HCT116 (cell line): ENCODE data around the gene KLHL22. TPM values are rescaled to one million over a fixed set of nuclear protein-coding genes. Genes with fewer than 3 reads are reported as not detected.

Experiments used
- ATAC-seq: fragments of 200-7000 bp; cut with Tn5 transposase; 2 replicates; pipeline ENCODE4 v1.9.1; 2020; ENCODE audit warnings: mild to moderate bottlenecking, moderate library complexity
- BruUV-seq: library from RNA; stranded (reverse); fragments of 400-500 nt; replicated peaks from 2 replicates; lab custom pipeline; 2021; lab: Mats Ljungman, UMichigan
- CTCF ChIA-PET: fragments of 300-600 bp; sonication (Branson Sonifier 250); formaldehyde crosslinking; loops from one replicate; lab custom pipeline; 2021; ENCODE audit warnings: antibody characterized with exemption; lab: Charles Lee
- POLR2A ChIA-PET: fragments of 300-600, 350-600 bp; sonication (Branson Sonifier 250); formaldehyde crosslinking; loops from one replicate; lab custom pipeline; 2021; ENCODE audit warnings: antibody characterized with exemption; lab: Charles Lee
- RAD21 ChIA-PET, 2 experiments: fragments of 300-600 bp; sonication (Branson Sonifier 250); formaldehyde crosslinking; loops; one replicate each; lab custom pipeline; 2023; ENCODE audit warnings: low total read pairs in 2 of 2; ENCODE audit not compliant: uncharacterized antibody in 2 of 2, unreplicated experiment in 2 of 2, low non-redundant PET in 1 of 2; lab: Charles Lee
- DNase-seq: peaks from one replicate; pipeline ENCODE4 v3.0.0-alpha.2; 2010; ENCODE audit warnings: low read depth, low spot score
- H2AFZ ChIP-seq: fragments of 200-600 bp; shearing (Covaris generic), sonication (generic); 2 replicates; pipeline ENCODE4 v1.6.1; 2017; ENCODE audit warnings: low read depth, mixed run types, mixed read lengths, antibody characterized with exemption, low read length; ENCODE audit not compliant: poor library complexity, severe bottlenecking
- H3K27ac ChIP-seq: 2 replicates; pipeline ENCODE4 v1.5.1; 2012; ENCODE audit warnings: low read depth, low read length
- H3K27me3 ChIP-seq: fragments of 200-600 bp; sonication (generic); 2 replicates; pipeline ENCODE4 v1.6.1; 2016; ENCODE audit warnings: mixed run types, low read length, mixed read lengths; ENCODE audit not compliant: insufficient read depth
- H3K36me3 ChIP-seq, 2 experiments: fragments of 200-500 bp in 1 of 2; fragments of 200-600 bp in 1 of 2; sonication (Bioruptor generic) in 1 of 2; sonication (generic) in 1 of 2; 2 replicates each; pipeline versions ENCODE4 v1.5.1 to v1.6.1; 2014 to 2016; ENCODE audit warnings: low read length in 2 of 2, inconsistent platforms in 1 of 2, mixed read lengths in 1 of 2, mixed run types in 1 of 2; ENCODE audit not compliant: insufficient read depth in 2 of 2, control insufficient read depth in 1 of 2
- H3K4me1 ChIP-seq, 2 experiments: fragments of 200-600 bp in 1 of 2; sonication (generic) in 1 of 2; 2 replicates each; pipeline versions ENCODE4 v1.5.1 to v1.6.1; 2012 to 2017; ENCODE audit warnings: low read length in 2 of 2, inconsistent platforms in 1 of 2, mild to moderate bottlenecking in 1 of 2, mixed read lengths in 1 of 2, mixed run types in 1 of 2, moderate library complexity in 1 of 2; ENCODE audit not compliant: insufficient read depth in 2 of 2, control insufficient read depth in 1 of 2
- H3K4me2 ChIP-seq: fragments of 200-600 bp; sonication (generic); 2 replicates; pipeline ENCODE4 v1.6.1; 2017; ENCODE audit warnings: mixed run types, low read length, mixed read lengths
- H3K4me3 ChIP-seq, 2 experiments: fragments of 200-600 bp in 1 of 2; sonication (generic) in 1 of 2; replicated peaks in 1 of 2; 2 replicates each; pipeline ENCODE4 v1.5.1; 2011 to 2016; ENCODE audit warnings: low read length in 2 of 2, control low read depth in 1 of 2, low read depth in 1 of 2, mild to moderate bottlenecking in 1 of 2, mixed read lengths in 1 of 2, mixed run types in 1 of 2
- H3K79me2 ChIP-seq: fragments of 200-600 bp; sonication (generic); 2 replicates; pipeline ENCODE4 v1.6.1; 2017; ENCODE audit warnings: mild to moderate bottlenecking, mixed run types, low read length, moderate library complexity, mixed read lengths; ENCODE audit not compliant: insufficient read depth
- H3K9ac ChIP-seq: fragments of 200-600 bp; sonication (generic); 2 replicates; pipeline ENCODE4 v1.6.1; 2016; ENCODE audit warnings: low read length, mixed read lengths
- H3K9me2 ChIP-seq: fragments of 200-600 bp; sonication (generic), shearing (Covaris generic); 2 replicates; pipeline ENCODE4 v1.6.1; 2017; ENCODE audit warnings: mixed run types, mild to moderate bottlenecking, moderate library complexity; ENCODE audit not compliant: insufficient read depth
- H3K9me3 ChIP-seq, 2 experiments: fragments of 200-500 bp in 1 of 2; fragments of 200-600 bp in 1 of 2; sonication (Bioruptor generic) in 1 of 2; sonication (generic) in 1 of 2; 2 replicates each; pipeline ENCODE4 v1.6.1; 2014 to 2017; ENCODE audit warnings: low read length in 2 of 2, mixed read lengths in 2 of 2, inconsistent platforms in 1 of 2, low read depth in 1 of 2, mild to moderate bottlenecking in 1 of 2, mixed run types in 1 of 2, moderate library complexity in 1 of 2; ENCODE audit not compliant: control insufficient read depth in 1 of 2, insufficient read depth in 1 of 2
- H4K20me1 ChIP-seq: fragments of 200-600 bp; sonication (generic), shearing (Covaris generic); 2 replicates; pipeline ENCODE4 v1.6.1; 2017; ENCODE audit warnings: mixed run types, mild to moderate bottlenecking, moderate library complexity; ENCODE audit not compliant: insufficient read depth
- CBX3 ChIP-seq: IDR thresholded peaks from 2 replicates; pipeline ENCODE4 v1.6.1; 2012; ENCODE audit warnings: low read depth
- CEBPB ChIP-seq: IDR thresholded peaks from 2 replicates; pipeline ENCODE4 v1.6.1; 2012; ENCODE audit warnings: low read depth
- EGR1 ChIP-seq: IDR thresholded peaks from 2 replicates; pipeline ENCODE4 v1.6.1; 2012; ENCODE audit warnings: low read depth
- POLR2AphosphoS5 ChIP-seq: IDR thresholded peaks from 2 replicates; pipeline ENCODE4 v1.6.1; 2011; ENCODE audit warnings: mild to moderate bottlenecking, low read depth, low read length, moderate library complexity
- RAD21 ChIP-seq: IDR thresholded peaks from 2 replicates; pipeline ENCODE4 v1.6.1; 2012; ENCODE audit warnings: low read depth, mild to moderate bottlenecking
- SIN3A ChIP-seq: IDR thresholded peaks from 2 replicates; pipeline ENCODE4 v1.6.1; 2012; ENCODE audit warnings: low read depth
- SP1 ChIP-seq: IDR thresholded peaks from 2 replicates; pipeline ENCODE4 v1.6.1; 2012; ENCODE audit warnings: low read depth
- SRF ChIP-seq: IDR thresholded peaks from 2 replicates; pipeline ENCODE4 v1.6.1; 2012; ENCODE audit warnings: low read depth
- TCF7L2 ChIP-seq: IDR thresholded peaks from 2 replicates; pipeline ENCODE4 v1.7.0; 2011; ENCODE audit warnings: borderline replicate concordance, inconsistent platforms; ENCODE audit not compliant: insufficient read depth, insufficient read length; ENCODE audit errors: extremely low read depth
- ZFX ChIP-seq: fragments of 450-650 bp; IDR thresholded peaks from 2 replicates; pipeline ENCODE4 v1.6.1; 2017
- ZNF274 ChIP-seq: fragments of 200-500 bp; sonication (Bioruptor generic); IDR thresholded peaks from 2 replicates; pipeline ENCODE4 v1.6.1; 2014; ENCODE audit warnings: mild to moderate bottlenecking, low read depth, low read length, inconsistent platforms
- intact Hi-C: fragments of 100-400 bp; cut with micrococcal nuclease; formaldehyde crosslinking; loops from 2 replicates; pipeline ENCODE4 v1.10.0; 2022
- total RNA-seq: library from RNA; stranded (reverse); gene quantifications from one replicate; pipeline ENCODE4 v1.2.1, GENCODE V29; 2021; ENCODE audit not compliant: unreplicated experiment
- TF ChIP-seq, protein P1 (sequence below): IDR thresholded peaks from 2 replicates; pipeline ENCODE4 v1.6.1; 2012
- TF ChIP-seq, protein P2 (sequence below): IDR thresholded peaks from 2 replicates; pipeline ENCODE4 v1.6.1; 2011; ENCODE audit warnings: mild to moderate bottlenecking, low read length, moderate library complexity; ENCODE audit not compliant: insufficient replicate concordance; ENCODE audit errors: extremely low read depth
- TF ChIP-seq, protein P3 (sequence below): IDR thresholded peaks from 2 replicates; pipeline ENCODE4 v1.6.1; 2012; ENCODE audit warnings: low read depth

The KLHL22 gene
- total RNA-seq, 1 experiment from 2014 or later = 16.4 TPM

DNA sequence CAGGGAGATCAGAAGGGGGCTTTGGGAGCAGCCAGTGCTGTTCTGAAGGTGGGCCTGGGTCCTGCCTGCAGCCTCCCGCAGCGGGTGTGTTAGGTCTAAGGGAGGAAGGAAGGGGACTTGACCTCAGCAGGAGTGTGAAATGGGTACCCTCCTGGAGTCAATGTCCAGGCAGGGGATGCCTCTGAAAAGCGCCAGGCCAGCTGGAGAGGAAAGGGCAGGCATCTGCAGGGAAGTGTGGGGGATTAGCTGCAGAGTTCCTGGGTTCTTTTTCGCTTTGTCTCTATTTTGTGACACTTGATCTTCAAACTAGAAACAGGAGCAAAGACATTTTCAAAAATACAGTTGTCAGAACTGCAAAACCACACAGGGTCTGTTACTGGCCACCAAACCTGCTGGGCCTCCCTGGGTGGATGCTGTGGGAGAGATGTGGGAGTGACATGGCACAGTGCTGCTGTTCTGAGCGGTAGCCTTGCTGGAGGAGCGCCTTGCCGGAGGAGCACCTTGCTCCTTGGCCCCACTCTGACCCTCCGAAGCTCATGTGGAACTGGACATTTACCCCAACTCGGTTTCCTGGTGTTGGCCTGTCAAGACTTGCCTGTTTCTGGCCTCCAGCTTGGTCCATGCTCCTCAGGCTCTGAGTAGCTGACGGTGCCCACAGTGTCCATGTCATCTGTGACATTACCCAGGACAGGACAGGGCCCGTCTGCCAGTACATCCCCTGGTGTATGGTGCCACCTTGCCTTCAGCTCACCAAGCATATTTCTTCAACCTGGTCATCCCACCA is 37.7 kb upstream of the KLHL22 start:
- H3K4me1 ChIP-seq = peaks cover 37 to 64% of the 10 kb centered on the region in 2 experiments
- no TSS peak for BruUV-seq
- POLR2A ChIA-PET = no interaction called here
- no peaks in the 10 kb centered on the region for H3K27me3 ChIP-seq
- CTCF ChIA-PET = no interaction called here
- peaks cover 6 to 14% of the 10 kb centered on the region in 2 experiments; a peak in 2 of 4 replicates for H3K36me3 ChIP-seq
- no peak overlapping the region for H3K4me2 ChIP-seq
- ATAC-seq = no peak
- RAD21 ChIA-PET = no interaction called here
- H3K9me3 ChIP-seq = no peaks in the 10 kb centered on the region
- intact Hi-C loops = no loop called here
- no peak overlapping the region for H2AFZ ChIP-seq
- peaks cover 97% of the 10 kb centered on the region for H3K79me2 ChIP-seq
- H4K20me1 ChIP-seq = no peaks in the 10 kb centered on the region; the same call in 1 of the 2 replicates
- no peaks in the 10 kb centered on the region for H3K9me2 ChIP-seq
- no peak for TF ChIP-seq TCF7L2
- TF ChIP-seq, protein P1, sequence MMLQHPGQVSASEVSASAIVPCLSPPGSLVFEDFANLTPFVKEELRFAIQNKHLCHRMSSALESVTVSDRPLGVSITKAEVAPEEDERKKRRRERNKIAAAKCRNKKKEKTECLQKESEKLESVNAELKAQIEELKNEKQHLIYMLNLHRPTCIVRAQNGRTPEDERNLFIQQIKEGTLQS = no peak
- no peak for TF ChIP-seq ZNF274
- no peak for TF ChIP-seq ZFX
- no peak for TF ChIP-seq SRF
- TF ChIP-seq, protein P2, sequence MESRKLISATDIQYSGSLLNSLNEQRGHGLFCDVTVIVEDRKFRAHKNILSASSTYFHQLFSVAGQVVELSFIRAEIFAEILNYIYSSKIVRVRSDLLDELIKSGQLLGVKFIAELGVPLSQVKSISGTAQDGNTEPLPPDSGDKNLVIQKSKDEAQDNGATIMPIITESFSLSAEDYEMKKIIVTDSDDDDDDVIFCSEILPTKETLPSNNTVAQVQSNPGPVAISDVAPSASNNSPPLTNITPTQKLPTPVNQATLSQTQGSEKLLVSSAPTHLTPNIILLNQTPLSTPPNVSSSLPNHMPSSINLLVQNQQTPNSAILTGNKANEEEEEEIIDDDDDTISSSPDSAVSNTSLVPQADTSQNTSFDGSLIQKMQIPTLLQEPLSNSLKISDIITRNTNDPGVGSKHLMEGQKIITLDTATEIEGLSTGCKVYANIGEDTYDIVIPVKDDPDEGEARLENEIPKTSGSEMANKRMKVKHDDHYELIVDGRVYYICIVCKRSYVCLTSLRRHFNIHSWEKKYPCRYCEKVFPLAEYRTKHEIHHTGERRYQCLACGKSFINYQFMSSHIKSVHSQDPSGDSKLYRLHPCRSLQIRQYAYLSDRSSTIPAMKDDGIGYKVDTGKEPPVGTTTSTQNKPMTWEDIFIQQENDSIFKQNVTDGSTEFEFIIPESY = no peak
- no peak for TF ChIP-seq EGR1
- no peak for TF ChIP-seq CBX3
- TF ChIP-seq, protein P3, sequence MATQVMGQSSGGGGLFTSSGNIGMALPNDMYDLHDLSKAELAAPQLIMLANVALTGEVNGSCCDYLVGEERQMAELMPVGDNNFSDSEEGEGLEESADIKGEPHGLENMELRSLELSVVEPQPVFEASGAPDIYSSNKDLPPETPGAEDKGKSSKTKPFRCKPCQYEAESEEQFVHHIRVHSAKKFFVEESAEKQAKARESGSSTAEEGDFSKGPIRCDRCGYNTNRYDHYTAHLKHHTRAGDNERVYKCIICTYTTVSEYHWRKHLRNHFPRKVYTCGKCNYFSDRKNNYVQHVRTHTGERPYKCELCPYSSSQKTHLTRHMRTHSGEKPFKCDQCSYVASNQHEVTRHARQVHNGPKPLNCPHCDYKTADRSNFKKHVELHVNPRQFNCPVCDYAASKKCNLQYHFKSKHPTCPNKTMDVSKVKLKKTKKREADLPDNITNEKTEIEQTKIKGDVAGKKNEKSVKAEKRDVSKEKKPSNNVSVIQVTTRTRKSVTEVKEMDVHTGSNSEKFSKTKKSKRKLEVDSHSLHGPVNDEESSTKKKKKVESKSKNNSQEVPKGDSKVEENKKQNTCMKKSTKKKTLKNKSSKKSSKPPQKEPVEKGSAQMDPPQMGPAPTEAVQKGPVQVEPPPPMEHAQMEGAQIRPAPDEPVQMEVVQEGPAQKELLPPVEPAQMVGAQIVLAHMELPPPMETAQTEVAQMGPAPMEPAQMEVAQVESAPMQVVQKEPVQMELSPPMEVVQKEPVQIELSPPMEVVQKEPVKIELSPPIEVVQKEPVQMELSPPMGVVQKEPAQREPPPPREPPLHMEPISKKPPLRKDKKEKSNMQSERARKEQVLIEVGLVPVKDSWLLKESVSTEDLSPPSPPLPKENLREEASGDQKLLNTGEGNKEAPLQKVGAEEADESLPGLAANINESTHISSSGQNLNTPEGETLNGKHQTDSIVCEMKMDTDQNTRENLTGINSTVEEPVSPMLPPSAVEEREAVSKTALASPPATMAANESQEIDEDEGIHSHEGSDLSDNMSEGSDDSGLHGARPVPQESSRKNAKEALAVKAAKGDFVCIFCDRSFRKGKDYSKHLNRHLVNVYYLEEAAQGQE = no peak
- TF ChIP-seq POLR2AphosphoS5 = no peak
- TF ChIP-seq CEBPB = no peak
- no peak for TF ChIP-seq RAD21
- no peak for TF ChIP-seq SP1
- TF ChIP-seq SIN3A = no peak
- no peak overlapping the region for H3K9ac ChIP-seq
- DNase-seq = no peak
- no peak overlapping the region for H3K27ac ChIP-seq
- no peak overlapping the region for H3K4me3 ChIP-seq
